ENCODE results near the gene RNF144B.

The RNF144B gene

GRCh38 chr6:18410412-18410811, 23.3 kb downstream of the RNF144B start:
- peak overlapping the region; percentile 66 for H3K27ac ChIP-seq
- peaks cover 75 to 81% of the 10 kb centered on the region in 2 experiments for H3K4me1 ChIP-seq (ENCODE audit: control insufficient read depth in 1 of 2, insufficient read depth in 1 of 2, low read depth in 1 of 2, low read length in 1 of 2)

GRCh38 chr6:18412068-18412467, 24.9 kb downstream of the RNF144B start:
- no peaks in the 10 kb centered on the region for H3K9me3 ChIP-seq
- H3K4me1 ChIP-seq (ENCODE audit: control insufficient read depth in 1 of 2, insufficient read depth in 1 of 2, low read depth in 1 of 2, low read length in 1 of 2), result peaks cover 59 to 64% of the 10 kb centered on the region in 2 experiments
- TF ChIP-seq CTCF (IDR thresholded peaks at IDR 0.05), result no peak
- H3K36me3 ChIP-seq, result peaks cover 14% of the 10 kb centered on the region
- H3K4me3 ChIP-seq (ENCODE audit: low read depth in 1 of 2, low read length in 1 of 2), result peak overlapping the region; percentile 19 to 31
- no peaks in the 10 kb centered on the region for H3K27me3 ChIP-seq
- peak overlapping the region; percentile 82 for H3K27ac ChIP-seq

More at GRCh38 chr6:18410412-18410811, 23.3 kb downstream of the RNF144B start:
- H3K27me3 ChIP-seq, result no peaks in the 10 kb centered on the region
- no peak for TF ChIP-seq CTCF (IDR thresholded peaks at IDR 0.05)
- no peaks in the 10 kb centered on the region for H3K9me3 ChIP-seq
- H3K4me3 ChIP-seq (ENCODE audit: low read depth in 1 of 2, low read length in 1 of 2), result no peak overlapping the region
- peaks cover 21% of the 10 kb centered on the region for H3K36me3 ChIP-seq

- H3K36me3 ChIP-seq, result peaks cover 8% of the 10 kb centered on the region
- peak overlapping the region; percentile 19 to 31 for H3K4me3 ChIP-seq (ENCODE audit: low read depth in 1 of 2, low read length in 1 of 2)
- no peaks in the 10 kb centered on the region for H3K9me3 ChIP-seq
- no peak for TF ChIP-seq CTCF (IDR thresholded peaks at IDR 0.05)
- H3K27ac ChIP-seq, result peak overlapping the region; percentile 82
- H3K4me1 ChIP-seq (ENCODE audit: control insufficient read depth in 1 of 2, insufficient read depth in 1 of 2, low read depth in 1 of 2, low read length in 1 of 2), result peaks cover 56 to 59% of the 10 kb centered on the region in 2 experiments
- no peaks in the 10 kb centered on the region for H3K27me3 ChIP-seq
Observed at GRCh38 chr6:18412644-18413043, 25.5 kb downstream of the RNF144B start.

- H3K4me3 ChIP-seq (ENCODE audit: low read depth in 1 of 2, low read length in 1 of 2), result no peak overlapping the region
- peak overlapping the region; percentile 82 for H3K27ac ChIP-seq
- TF ChIP-seq CTCF (IDR thresholded peaks at IDR 0.05), result no peak
- no peaks in the 10 kb centered on the region for H3K9me3 ChIP-seq
- peaks cover 7% of the 10 kb centered on the region for H3K36me3 ChIP-seq
- peaks cover 55 to 56% of the 10 kb centered on the region in 2 experiments for H3K4me1 ChIP-seq (ENCODE audit: control insufficient read depth in 1 of 2, insufficient read depth in 1 of 2, low read depth in 1 of 2, low read length in 1 of 2)
- H3K27me3 ChIP-seq, result no peaks in the 10 kb centered on the region
Observed at GRCh38 chr6:18413381-18413780, 26.2 kb downstream of the RNF144B start.

GRCh38 chr6:18414116-18414515, 27.0 kb downstream of the RNF144B start:
- no peak for TF ChIP-seq CTCF (IDR thresholded peaks at IDR 0.05)
- H3K4me1 ChIP-seq (ENCODE audit: control insufficient read depth in 1 of 2, insufficient read depth in 1 of 2, low read depth in 1 of 2, low read length in 1 of 2), result peaks cover 48 to 51% of the 10 kb centered on the region in 2 experiments
- H3K36me3 ChIP-seq, result peaks cover 4% of the 10 kb centered on the region
- no peaks in the 10 kb centered on the region for H3K27me3 ChIP-seq
- H3K27ac ChIP-seq, result peak overlapping the region; percentile 82
- no peaks in the 10 kb centered on the region for H3K9me3 ChIP-seq
- H3K4me3 ChIP-seq (ENCODE audit: low read depth in 1 of 2, low read length in 1 of 2), result no peak overlapping the region

- no peak overlapping the region for H3K4me3 ChIP-seq (ENCODE audit: low read depth in 1 of 2, low read length in 1 of 2)
- H3K4me1 ChIP-seq (ENCODE audit: control insufficient read depth in 1 of 2, insufficient read depth in 1 of 2, low read depth in 1 of 2, low read length in 1 of 2), result peaks cover 39 to 44% of the 10 kb centered on the region in 2 experiments
- H3K27me3 ChIP-seq, result no peaks in the 10 kb centered on the region
- peaks cover 4% of the 10 kb centered on the region for H3K36me3 ChIP-seq
- no peak for TF ChIP-seq CTCF (IDR thresholded peaks at IDR 0.05)
- no peaks in the 10 kb centered on the region for H3K9me3 ChIP-seq
- H3K27ac ChIP-seq, result peak overlapping the region; percentile 5
Observed at GRCh38 chr6:18415207-18415606, 28.1 kb downstream of the RNF144B start.

Data from neutrophil (primary cell).